ENCODE data around the gene CD101.

- TF ChIP-seq CTCF (IDR thresholded peaks at IDR 0.05) (no peak), POLR2A (IDR thresholded peaks at IDR 0.05) (no peak)
These were observed 16.1 kb downstream of the CD101 start for GRCh38 chr1:117017648-117018047.

Data from esophagus squamous epithelium (tissue), 4 donors.